IMR-90 (cell line): ENCODE results near the gene XRN2.

Source experiments
- CEBPB ChIP-seq: IDR thresholded peaks from 2 replicates; pipeline ENCODE4 v1.6.1; 2012; ENCODE audit warnings: low read depth, low read length, improper control_type of control experiment
- CTCF ChIP-seq: conservative IDR thresholded peaks from 2 replicates; pipeline ENCODE4 v1.5.1; 2012; ENCODE audit warnings: mild to moderate bottlenecking, low read depth, low read length, improper control_type of control experiment
- ELK1 ChIP-seq: fragments of 150-350 bp; IDR thresholded peaks from 2 replicates; pipeline ENCODE4 v1.6.1; 2016; ENCODE audit warnings: low read depth, mild to moderate bottlenecking, low read length, moderate library complexity, borderline replicate concordance
- FOS ChIP-seq: fragments of 150-350 bp; IDR thresholded peaks from 2 replicates; pipeline ENCODE4 v1.6.1; 2016; ENCODE audit warnings: low read depth, low read length
- MXI1 ChIP-seq: IDR thresholded peaks from 2 replicates; pipeline ENCODE4 v1.6.1; 2012; ENCODE audit warnings: low read depth, mild to moderate bottlenecking, low read length, moderate library complexity, borderline replicate concordance
- POLR2A ChIP-seq: IDR thresholded peaks from 2 replicates; pipeline ENCODE4 v1.6.1; 2012; ENCODE audit warnings: mild to moderate bottlenecking, low read depth, low read length
- RAD21 ChIP-seq: IDR thresholded peaks from 2 replicates; pipeline ENCODE4 v1.6.1; 2012; ENCODE audit warnings: low read length, improper control_type of control experiment
- RCOR1 ChIP-seq: IDR thresholded peaks from 2 replicates; pipeline ENCODE4 v1.6.1; 2012; ENCODE audit warnings: mild to moderate bottlenecking, low read length, improper control_type of control experiment; ENCODE audit not compliant: insufficient replicate concordance
- USF2 ChIP-seq: fragments of 150-350 bp; IDR thresholded peaks from 2 replicates; pipeline ENCODE4 v1.6.1; 2017; ENCODE audit warnings: mild to moderate bottlenecking, antibody characterized with exemption, low read length, low read depth

- TF ChIP-seq CTCF: no peak
- TF ChIP-seq RCOR1: no peak
- TF ChIP-seq CEBPB: no peak
- TF ChIP-seq RAD21: no peak
- no peak for TF ChIP-seq POLR2A
- TF ChIP-seq MXI1: no peak
- TF ChIP-seq FOS: no peak
- TF ChIP-seq ELK1: no peak
- no peak for TF ChIP-seq USF2
These were observed 21.0 kb downstream of the XRN2 start for GRCh38 chr20:21324126-21324525.
